GM12878 (cell line): Measurements from ENCODE around the gene NKAIN4. TPM values are rescaled to one million over a fixed set of nuclear protein-coding genes. Genes with fewer than 3 reads are reported as not detected.

Experiments used
- ATAC-seq: fragments of 200-7000 bp; cut with Tn5 transposase; 3 replicates; pipeline ENCODE4 v1.9.1; 2020; ENCODE audit warnings: mild to moderate bottlenecking, moderate library complexity
- BruUV-seq: library from RNA; stranded (reverse); fragments of 400-500 nt; replicated peaks from 2 replicates; lab custom pipeline; 2021; lab: Mats Ljungman, UMichigan
- CTCF ChIA-PET: fragments of 300-600 bp; sonication (Branson Sonifier 250); formaldehyde crosslinking; extraction: SDS; loops from one replicate; lab custom pipeline; 2021; ENCODE audit warnings: inconsistent platforms; lab: Yijun Ruan, JAX
- POLR2A ChIA-PET: fragments of 350-600 bp; formaldehyde crosslinking; extraction: SDS; loops from one replicate; lab custom pipeline; 2021; ENCODE audit warnings: inconsistent platforms; lab: Charles Lee
- RAD21 ChIA-PET: fragments of 300-600 bp; sonication (Branson Sonifier 250); formaldehyde crosslinking; loops from one replicate; lab custom pipeline; 2023; ENCODE audit warnings: antibody characterized with exemption; ENCODE audit not compliant: unreplicated experiment; lab: Charles Lee
- SMC1A ChIA-PET: fragments of 300-600 bp; sonication (Branson Sonifier 250); formaldehyde crosslinking; loops from one replicate; lab custom pipeline; 2023; ENCODE audit not compliant: unreplicated experiment, uncharacterized antibody; lab: Charles Lee
- DNase-seq: peaks from one replicate; pipeline ENCODE4 v3.0.0-alpha.2; 2011; ENCODE audit warnings: low read depth, low spot score
- FAIRE-seq: peaks from 3 replicates; lab custom pipeline; 2011; peaks lifted over from hg19 to GRCh38; lab: Jason Lieb, UNC
- H2AFZ ChIP-seq: 2 replicates; pipeline ENCODE4 v1.6.0; 2011; ENCODE audit warnings: low read depth, low read length, control low read depth; ENCODE audit not compliant: control insufficient read depth
- H3K27ac ChIP-seq: 2 replicates; pipeline ENCODE4 v1.5.1; 2011; ENCODE audit warnings: control low read depth; ENCODE audit not compliant: control insufficient read depth, insufficient read depth
- H3K27me3 ChIP-seq, 2 experiments: replicated peaks in 1 of 2; 2 replicates each; pipeline versions ENCODE4 v1.6.0 to v1.6.1; 2011; ENCODE audit warnings: low read length in 1 of 2; ENCODE audit not compliant: control insufficient read depth in 2 of 2, insufficient read depth in 2 of 2
- H3K36me3 ChIP-seq, 2 experiments: 2 replicates each; pipeline ENCODE4 v1.5.1; 2011; ENCODE audit warnings: low read length in 1 of 2; ENCODE audit not compliant: control insufficient read depth in 2 of 2, insufficient read depth in 2 of 2
- H3K4me1 ChIP-seq: 2 replicates; pipeline ENCODE4 v1.6.1; 2011; ENCODE audit warnings: mild to moderate bottlenecking, low read length, moderate library complexity, mixed read lengths; ENCODE audit not compliant: control insufficient read depth, insufficient read depth
- H3K4me2 ChIP-seq: 2 replicates; pipeline ENCODE4 v1.6.0; 2011; ENCODE audit warnings: control low read depth; ENCODE audit not compliant: control insufficient read depth, insufficient read depth
- H3K4me3 ChIP-seq: fragments of 200-600 bp; sonication (generic); 2 replicates; pipeline ENCODE4 v1.5.1; 2016
- H3K79me2 ChIP-seq: 2 replicates; pipeline ENCODE4 v1.6.0; 2011; ENCODE audit warnings: low read length; ENCODE audit not compliant: control insufficient read depth, insufficient read depth
- H3K9ac ChIP-seq: 2 replicates; pipeline ENCODE4 v1.8.0; 2011; ENCODE audit warnings: low read length, control low read depth, mixed read lengths; ENCODE audit not compliant: control insufficient read depth, insufficient read depth
- H3K9me3 ChIP-seq: replicated peaks from 3 replicates; pipeline ENCODE4 v1.5.1; 2011; ENCODE audit warnings: mild to moderate bottlenecking, low read length; ENCODE audit not compliant: control insufficient read depth, insufficient read depth
- H4K20me1 ChIP-seq: 2 replicates; pipeline ENCODE4 v1.6.0; 2011; ENCODE audit not compliant: control insufficient read depth, insufficient read depth
- ATF7 ChIP-seq: fragments of 450-650 bp; IDR thresholded peaks from 2 replicates; pipeline ENCODE4 v1.6.1; 2016; ENCODE audit warnings: low read depth, mild to moderate bottlenecking
- CBX5 ChIP-seq: sonication (generic); IDR thresholded peaks from 2 replicates; pipeline ENCODE4 v1.6.1; 2016; ENCODE audit warnings: low read depth, moderate library complexity, mild to moderate bottlenecking, inconsistent platforms
- CHD2 ChIP-seq: IDR thresholded peaks from 2 replicates; pipeline ENCODE4 v1.6.1; 2011; ENCODE audit warnings: low read depth, low read length, improper control_type of control experiment, borderline replicate concordance
- CTCF ChIP-seq, 3 experiments: IDR thresholded peaks in 2 of 3; conservative IDR thresholded peaks in 1 of 3; 2 replicates each; pipeline ENCODE4 v1.5.1; 2011; ENCODE audit warnings: low read depth in 3 of 3, low read length in 3 of 3, mild to moderate bottlenecking in 3 of 3, control low read depth in 2 of 3, moderate library complexity in 2 of 3, inconsistent platforms in 1 of 3, mixed read lengths in 1 of 3; ENCODE audit not compliant: control insufficient read depth in 2 of 3, insufficient read depth in 1 of 3; ENCODE audit errors: extremely low read depth in 1 of 3
- HSF1 ChIP-seq: fragments of 150-350 bp; IDR thresholded peaks from 2 replicates; pipeline ENCODE4 v1.6.1; 2014; ENCODE audit warnings: mild to moderate bottlenecking, low read depth, low read length
- IKZF2 ChIP-seq, 2 experiments: fragments of 450-650 bp; IDR thresholded peaks; 2 replicates each; pipeline ENCODE4 v1.6.1; 2017; ENCODE audit warnings: mild to moderate bottlenecking in 2 of 2, moderate library complexity in 2 of 2
- MLLT1 ChIP-seq: fragments of 450-650 bp; IDR thresholded peaks from 2 replicates; pipeline ENCODE4 v1.6.1; 2016; ENCODE audit warnings: mild to moderate bottlenecking
- PAX5 ChIP-seq: IDR thresholded peaks from 2 replicates; pipeline ENCODE4 v1.6.1; 2011; ENCODE audit warnings: low read depth, low read length, borderline replicate concordance
- POLR2AphosphoS5 ChIP-seq: IDR thresholded peaks from 2 replicates; pipeline ENCODE4 v1.6.1; 2011; ENCODE audit warnings: mild to moderate bottlenecking, low read length, inconsistent platforms
- TARDBP ChIP-seq: IDR thresholded peaks from 2 replicates; pipeline ENCODE4 v1.6.1; 2016; ENCODE audit warnings: borderline replicate concordance
- WGBS: methylation state at CpG from one replicate; pipeline ENCODE4 v1.1.6; 2016; ENCODE audit warnings: low lambda C conversion rate; ENCODE audit not compliant: insufficient replicate concordance, insufficient coverage; ENCODE audit errors: missing lambda C conversion rate; 5-methylcytosine and 5-hydroxymethylcytosine counted together
- in situ Hi-C: fragments of 300-500 bp; cut with MboI; formaldehyde crosslinking; loops from 9 replicates; pipeline ENCODE4 v1.14.3; 2018; ENCODE audit warnings: mixed read lengths
- intact Hi-C: fragments of 100-400 bp; cut with micrococcal nuclease; formaldehyde crosslinking; loops from one replicate; pipeline ENCODE4 v1.14.2; 2022; ENCODE audit not compliant: unreplicated experiment
- polyA plus RNA-seq, 11 experiments: library from polyadenylated mRNA; depleted of rRNA in 4 of 11; unstranded in 6 of 11; stranded (reverse) in 5 of 11; fragments of >200 nt; fragmentation: Nextera tagmentation in 4 of 11; fragmentation: Illumina TruSeq in 1 of 11; extraction: Ambion mirVana in 4 of 11; extraction: Trizol in 1 of 11; gene quantifications; 1 replicate in 1 of 11; 2 replicates in 10 of 11; pipeline versions ENCODE4 v1.2.1 to v1.2.3, GENCODE V29; 2011 to 2016; ENCODE audit warnings: inconsistent platforms in 2 of 11, missing spikeins in 2 of 11, low read depth in 1 of 11
- total RNA-seq, 4 experiments: library from RNA; depleted of rRNA in 3 of 4; stranded (reverse); fragments of >200 nt in 3 of 4; fragmentation: Illumina TruSeq in 1 of 4; extraction: Trizol in 1 of 4; gene quantifications; 2 replicates each; pipeline versions ENCODE4 v1.2.1 to v1.2.3, GENCODE V29; 2013 to 2021

NKAIN4 gene
- total and polyA plus RNA-seq, 10 of the 15 experiments (the other 5 are each of a cell fraction or from before 2014, with no cell fraction given): 0.11 TPM; not detected in 9

GRCh38 chr20:63281742-63282665 lies 27.7 kb upstream of the NKAIN4 start:
- BruUV-seq: no TSS peak
- ATAC-seq (no peak; the same call in 2 of the 3 replicates), DNase-seq (no peak), FAIRE-seq (no peak)
- Histone ChIP-seq H4K20me1 (no peaks in the 10 kb centered on the region), H2AFZ (no peak overlapping the region), H3K4me1 (no peaks in the 10 kb centered on the region), H3K9ac (no peak overlapping the region), H3K27ac (no peak overlapping the region), H3K27me3 (no peaks in the 10 kb centered on the region), H3K36me3 (peaks cover 10 to 16% of the 10 kb centered on the region in 2 experiments), H3K4me2 (no peak overlapping the region), H3K79me2 (no peaks in the 10 kb centered on the region), H3K4me3 (no peak overlapping the region), H3K9me3 (no peaks in the 10 kb centered on the region)
- intact Hi-C loops: no loop called here
- no peak for TF ChIP-seq MLLT1
- 0 out of 2 replicates have a peak, but pooled peaks have one; percentile 15 for TF ChIP-seq POLR2AphosphoS5
- 83% methylated on average over 38 of the region's 38 CpGs for WGBS
- in situ Hi-C loops: no loop called here
- ChIA-PET CTCF (no interaction called here), POLR2A (no interaction called here), RAD21 (no interaction called here), SMC1A (no interaction called here)

GRCh38 chr20:63280929-63281545 lies 26.8 kb upstream of the NKAIN4 start:
- Histone ChIP-seq H3K79me2 (no peaks in the 10 kb centered on the region), H3K4me2 (no peak overlapping the region), H3K27me3 (no peaks in the 10 kb centered on the region), H3K4me1 (no peaks in the 10 kb centered on the region), H3K9ac (no peak overlapping the region), H3K36me3 (peaks cover 16 to 17% of the 10 kb centered on the region in 2 experiments), H3K27ac (no peak overlapping the region), H4K20me1 (no peaks in the 10 kb centered on the region), H3K4me3 (no peak overlapping the region), H2AFZ (no peak overlapping the region), H3K9me3 (no peaks in the 10 kb centered on the region)
- FAIRE-seq (no peak), ATAC-seq (0 out of 3 replicates have a peak, but pooled peaks have one; percentile 30), DNase-seq (no peak)
- ChIA-PET POLR2A (no interaction called here), CTCF (interaction anchor here (1.4 to 1.8 kb wide), 2 partner anchors 10 to 58 kb away, joined by 5 to 10 read pairs; no protein-coding TSS in a partner anchor), RAD21 (no interaction called here), SMC1A (no interaction called here)
- in situ Hi-C loops: no loop called here
- intact Hi-C loops: no loop called here
- no TSS peak for BruUV-seq
- 92% methylated on average over 18 of the region's 19 CpGs for WGBS
- TF ChIP-seq CTCF (IDR thresholded peaks at IDR 0.05 in 2 of 3, conservative IDR thresholded peaks at IDR 0.05 in 1 of 3; ENCODE audit: control insufficient read depth in 2 of 3, extremely low read depth in 1 of 3, insufficient read depth in 1 of 3, low read depth in 3 of 3, low read length in 3 of 3) (peak in 1 of 3 experiments; percentile 13; a peak in 2 of 6 replicates), PAX5 (no peak), TARDBP (no peak), ATF7 (no peak), HSF1 (no peak), IKZF2 (IDR thresholded peaks at IDR 0.05) (no peak), CBX5 (no peak), CHD2 (no peak)
